K562 (cell line): ENCODE data around the gene DGUOK. TPM values are rescaled to one million over a fixed set of nuclear protein-coding genes. Genes with fewer than 3 reads are reported as not detected.

Experiments used
- ARNT ChIP-seq, 2 experiments: fragments of 450-650 bp; IDR thresholded peaks; 2 replicates each; pipeline ENCODE4 v1.6.1; 2016; ENCODE audit warnings: mild to moderate bottlenecking in 1 of 2
- EP300 ChIP-seq: IDR thresholded peaks from 2 replicates; pipeline ENCODE4 v1.6.1; 2012; ENCODE audit warnings: low read length, improper control_type of control experiment
- ESRRA ChIP-seq: fragments of 450-650 bp; IDR thresholded peaks from 2 replicates; pipeline ENCODE4 v1.6.1; 2014; ENCODE audit warnings: low read depth, mild to moderate bottlenecking, moderate library complexity, borderline replicate concordance
- HDAC6 ChIP-seq: IDR thresholded peaks from 2 replicates; pipeline ENCODE4 v1.6.1; 2012; ENCODE audit warnings: low read depth, mild to moderate bottlenecking, control low read depth, inconsistent platforms, low read length, moderate library complexity
- HNRNPLL ChIP-seq: fragments of 200-400 bp; formaldehyde crosslinking; IDR thresholded peaks from 2 replicates; pipeline ENCODE4 v1.6.1; 2017; ENCODE audit warnings: low read length, low read depth, mild to moderate bottlenecking; ENCODE audit not compliant: poor library complexity, severe bottlenecking
- KDM5B ChIP-seq: fragments of 200-600 bp; sonication (generic); IDR thresholded peaks from 2 replicates; pipeline ENCODE4 v1.6.1; 2012; ENCODE audit warnings: low read depth, mild to moderate bottlenecking, moderate library complexity, low read length, control low read depth, inconsistent platforms; ENCODE audit not compliant: insufficient replicate concordance
- NKRF ChIP-seq: fragments of 450-650 bp; IDR thresholded peaks from 2 replicates; pipeline ENCODE4 v1.6.1; 2016; ENCODE audit warnings: borderline replicate concordance
- PPARD ChIP-seq: fragments of 250-450 bp; sonication (Bioruptor Pico); IDR thresholded peaks from 2 replicates; pipeline ENCODE4 v1.8.0; 2022; ENCODE audit warnings: inconsistent platforms, mild to moderate bottlenecking, moderate library complexity
- RBM14 ChIP-seq: fragments of 200-400 bp; formaldehyde crosslinking; IDR thresholded peaks from 2 replicates; pipeline ENCODE4 v1.6.1; 2018; ENCODE audit warnings: low read depth, mild to moderate bottlenecking, low read length, moderate library complexity, borderline replicate concordance; ENCODE audit not compliant: insufficient read depth
- RHOXF2B ChIP-seq: fragments of 250-450 bp; sonication (Bioruptor Pico); conservative IDR thresholded peaks from 2 replicates; pipeline ENCODE4 v1.5.1; 2021
- RNF219 ChIP-seq: fragments of 250-450 bp; sonication (Bioruptor Pico); IDR thresholded peaks from 2 replicates; pipeline ENCODE4 v1.5.0; 2022; ENCODE audit warnings: mild to moderate bottlenecking
- SMAD3 ChIP-seq: fragments of 450-650 bp; formaldehyde crosslinking; conservative IDR thresholded peaks from 2 replicates; pipeline ENCODE4 v1.4.0; 2020; ENCODE audit warnings: mild to moderate bottlenecking
- SREBF1 ChIP-seq: fragments of 150-350 bp; IDR thresholded peaks from 2 replicates; pipeline ENCODE4 v1.6.1; 2014; ENCODE audit warnings: antibody characterized with exemption, low read depth, low read length, borderline replicate concordance
- TBL1XR1 ChIP-seq, 2 experiments: IDR thresholded peaks; 2 replicates each; pipeline ENCODE4 v1.6.1; 2012; ENCODE audit warnings: improper control_type of control experiment in 2 of 2, low read length in 2 of 2, mild to moderate bottlenecking in 1 of 2
- ZNF224 ChIP-seq: sonication (generic); formaldehyde crosslinking; IDR thresholded peaks from 2 replicates; pipeline ENCODE4 v1.8.0; 2022; ENCODE audit warnings: mild to moderate bottlenecking, missing genetic modification reagents
- ZNF239 ChIP-seq: fragments of 250-450 bp; sonication (Bioruptor Pico); IDR thresholded peaks from 2 replicates; pipeline ENCODE4 v1.4.0; 2020; ENCODE audit warnings: mild to moderate bottlenecking
- ZNF431 ChIP-seq: sonication (generic); formaldehyde crosslinking; IDR thresholded peaks from 2 replicates; pipeline ENCODE4 v1.8.0; 2022; ENCODE audit warnings: mild to moderate bottlenecking, missing genetic modification reagents
- ZNF644 ChIP-seq: fragments of 200-800 bp; sonication (Bioruptor generic); IDR thresholded peaks from 2 replicates; pipeline ENCODE4 v1.6.1; 2016; ENCODE audit warnings: low read depth, missing genetic modification characterization, missing compliant biosample characterization
- ZNF695 ChIP-seq: fragments of 450-650 bp; formaldehyde crosslinking; IDR thresholded peaks from 2 replicates; pipeline ENCODE4 v1.4.0; 2020; ENCODE audit warnings: mild to moderate bottlenecking, moderate library complexity
- polyA plus RNA-seq, 8 experiments: library from polyadenylated mRNA; depleted of rRNA in 4 of 8; stranded (reverse) in 5 of 8; unstranded in 3 of 8; fragments of >200 nt; fragmentation: Nextera tagmentation in 2 of 8; fragmentation: Illumina TruSeq in 1 of 8; extraction: Ambion mirVana in 2 of 8; extraction: Trizol in 1 of 8; gene quantifications; 2 replicates each; pipeline versions ENCODE4 v1.2.1 to v1.2.3, GENCODE V29; 2011 to 2014; ENCODE audit warnings: inconsistent platforms in 1 of 8, missing spikeins in 1 of 8
- total RNA-seq, 7 experiments: library from RNA; depleted of rRNA in 6 of 7; stranded (reverse); fragments of >200 nt in 6 of 7; fragmentation: Illumina TruSeq in 2 of 7; extraction: Trizol in 2 of 7; gene quantifications; 2 replicates each; pipeline versions ENCODE4 v1.2.1 to v1.2.3, GENCODE V29; 2011 to 2021; ENCODE audit warnings: low replicate concordance in 1 of 7
- TF ChIP-seq, protein P1 (sequence below): IDR thresholded peaks from 3 replicates; pipeline ENCODE4 v1.6.1; 2011; ENCODE audit warnings: borderline replicate concordance, mild to moderate bottlenecking, moderate library complexity; ENCODE audit not compliant: insufficient read length; ENCODE audit errors: extremely low read depth

DGUOK gene
- total and polyA plus RNA-seq, 9 of the 15 experiments (the other 6 are each of a cell fraction or from before 2014, with no cell fraction given): 67.0 to 288 (median 126) TPM

- TF ChIP-seq ARNT (IDR thresholded peaks at IDR 0.05): peak in 1 of 2 experiments; percentile 12; a peak in 1 of 4 replicates
- peak; percentile 90 for TF ChIP-seq NKRF
- TF ChIP-seq ZNF431 (CRISPR knock-in tag): 0 out of 2 replicates have a peak, but pooled peaks have one; percentile 53
- TF ChIP-seq TBL1XR1 (IDR thresholded peaks at IDR 0.05; ENCODE audit: low read length in 2 of 2): peak in 1 of 2 experiments; percentile 79; a peak in 2 of 4 replicates
- TF ChIP-seq ZNF695 (CRISPR knock-in tag): no peak
- no peak for TF ChIP-seq ZNF224 (CRISPR knock-in tag)
- 0 out of 2 replicates have a peak, but pooled peaks have one; percentile 24 for TF ChIP-seq SMAD3 (CRISPR knock-in tag)
- TF ChIP-seq KDM5B: peak; percentile 69
- TF ChIP-seq RBM14: 0 out of 2 replicates have a peak, but pooled peaks have one; percentile 48
- TF ChIP-seq ESRRA: no peak; the same call in 1 of the 2 replicates
- no peak for TF ChIP-seq PPARD (CRISPR knock-in tag)
- TF ChIP-seq SREBF1: 0 out of 2 replicates have a peak, but pooled peaks have one; percentile 23
- TF ChIP-seq ZNF644 (tag): peak; percentile 28; the same call in 1 of the 2 replicates
- TF ChIP-seq HDAC6: no peak
- TF ChIP-seq EP300: peak; percentile 66
- no peak for TF ChIP-seq RNF219 (CRISPR knock-in tag)
- peak; percentile 74 for TF ChIP-seq HNRNPLL
- TF ChIP-seq, protein P1, sequence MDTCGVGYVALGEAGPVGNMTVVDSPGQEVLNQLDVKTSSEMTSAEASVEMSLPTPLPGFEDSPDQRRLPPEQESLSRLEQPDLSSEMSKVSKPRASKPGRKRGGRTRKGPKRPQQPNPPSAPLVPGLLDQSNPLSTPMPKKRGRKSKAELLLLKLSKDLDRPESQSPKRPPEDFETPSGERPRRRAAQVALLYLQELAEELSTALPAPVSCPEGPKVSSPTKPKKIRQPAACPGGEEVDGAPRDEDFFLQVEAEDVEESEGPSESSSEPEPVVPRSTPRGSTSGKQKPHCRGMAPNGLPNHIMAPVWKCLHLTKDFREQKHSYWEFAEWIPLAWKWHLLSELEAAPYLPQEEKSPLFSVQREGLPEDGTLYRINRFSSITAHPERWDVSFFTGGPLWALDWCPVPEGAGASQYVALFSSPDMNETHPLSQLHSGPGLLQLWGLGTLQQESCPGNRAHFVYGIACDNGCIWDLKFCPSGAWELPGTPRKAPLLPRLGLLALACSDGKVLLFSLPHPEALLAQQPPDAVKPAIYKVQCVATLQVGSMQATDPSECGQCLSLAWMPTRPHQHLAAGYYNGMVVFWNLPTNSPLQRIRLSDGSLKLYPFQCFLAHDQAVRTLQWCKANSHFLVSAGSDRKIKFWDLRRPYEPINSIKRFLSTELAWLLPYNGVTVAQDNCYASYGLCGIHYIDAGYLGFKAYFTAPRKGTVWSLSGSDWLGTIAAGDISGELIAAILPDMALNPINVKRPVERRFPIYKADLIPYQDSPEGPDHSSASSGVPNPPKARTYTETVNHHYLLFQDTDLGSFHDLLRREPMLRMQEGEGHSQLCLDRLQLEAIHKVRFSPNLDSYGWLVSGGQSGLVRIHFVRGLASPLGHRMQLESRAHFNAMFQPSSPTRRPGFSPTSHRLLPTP: no peak
- TF ChIP-seq RHOXF2B: no peak
- TF ChIP-seq ZNF239 (CRISPR knock-in tag): no peak
These were observed at the start of gene DGUOK (continued) for GRCh38 chr2:73926493-73927327.
